GM03348 (cell line): ENCODE measurements around the gene SSTR4.

Experiments used
- DNase-seq: peaks from one replicate; pipeline ENCODE4 v3.0.0; 2012; ENCODE audit warnings: low spot score

Gene SSTR4

GRCh38 chr20:23086931-23087411 is 51.9 kb downstream of the SSTR4 start:
- no peak for DNase-seq

GRCh38 chr20:23087587-23088251 is 52.6 kb downstream of the SSTR4 start:
- no peak for DNase-seq
